ENCODE measurements around the gene COL10A1. TPM values are rescaled to one million over a fixed set of nuclear protein-coding genes. Genes with fewer than 3 reads are reported as not detected.

COL10A1 gene
- total and polyA plus RNA-seq, 10 donors = 0.02 to 3.4 (median 1.1) TPM; not detected in 1

DNA sequence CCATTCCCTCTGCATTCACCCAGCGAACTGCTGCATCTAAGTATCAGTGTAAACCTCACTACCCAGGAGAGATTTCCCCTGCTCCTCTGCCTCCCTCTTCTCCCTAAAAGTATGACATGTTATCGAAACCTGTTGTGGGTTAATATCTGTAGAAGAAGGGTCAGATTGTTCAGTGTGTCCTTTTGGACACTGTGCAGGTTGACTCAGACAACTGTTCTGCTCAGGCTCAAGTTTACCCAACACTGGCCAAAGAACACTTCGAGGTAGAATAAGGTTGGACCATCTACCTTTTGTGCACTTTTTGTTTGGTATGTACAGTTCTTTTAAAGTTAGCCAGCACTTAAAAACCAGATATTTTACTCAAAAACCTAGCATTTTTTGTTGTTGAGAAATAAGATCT lies 20.7 kb downstream of the COL10A1 start:
- intact Hi-C loops (cut with DNase I; ENCODE audit: low total_unique reads) = no loop called here
- no peak for DNase-seq
- Histone ChIP-seq H3K9me3 (no peaks in the 10 kb centered on the region), H3K36me3 (peaks cover 0 to 35% (median 21%) of the 10 kb centered on the region in 6 donors), H3K4me3 (no peak overlapping the region), H3K27me3 (replicated peaks in 1 of 7) (no peaks in the 10 kb centered on the region), H3K27ac (no peak overlapping the region), H3K4me1 (peaks cover 19 to 74% (median 46%) of the 10 kb centered on the region in 6 donors)
- TF ChIP-seq POLR2A (IDR thresholded peaks at IDR 0.05) (no peak), POLR2AphosphoS5 (IDR thresholded peaks at IDR 0.05) (no peak)
- TF ChIP-seq, protein P1, sequence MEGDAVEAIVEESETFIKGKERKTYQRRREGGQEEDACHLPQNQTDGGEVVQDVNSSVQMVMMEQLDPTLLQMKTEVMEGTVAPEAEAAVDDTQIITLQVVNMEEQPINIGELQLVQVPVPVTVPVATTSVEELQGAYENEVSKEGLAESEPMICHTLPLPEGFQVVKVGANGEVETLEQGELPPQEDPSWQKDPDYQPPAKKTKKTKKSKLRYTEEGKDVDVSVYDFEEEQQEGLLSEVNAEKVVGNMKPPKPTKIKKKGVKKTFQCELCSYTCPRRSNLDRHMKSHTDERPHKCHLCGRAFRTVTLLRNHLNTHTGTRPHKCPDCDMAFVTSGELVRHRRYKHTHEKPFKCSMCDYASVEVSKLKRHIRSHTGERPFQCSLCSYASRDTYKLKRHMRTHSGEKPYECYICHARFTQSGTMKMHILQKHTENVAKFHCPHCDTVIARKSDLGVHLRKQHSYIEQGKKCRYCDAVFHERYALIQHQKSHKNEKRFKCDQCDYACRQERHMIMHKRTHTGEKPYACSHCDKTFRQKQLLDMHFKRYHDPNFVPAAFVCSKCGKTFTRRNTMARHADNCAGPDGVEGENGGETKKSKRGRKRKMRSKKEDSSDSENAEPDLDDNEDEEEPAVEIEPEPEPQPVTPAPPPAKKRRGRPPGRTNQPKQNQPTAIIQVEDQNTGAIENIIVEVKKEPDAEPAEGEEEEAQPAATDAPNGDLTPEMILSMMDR (IDR thresholded peaks at IDR 0.05 in 8 of 11, conservative IDR thresholded peaks at IDR 0.05 in 3 of 11) = no peak
- 92 to 99% (median 95%) methylated on average over 3 of the region's 3 CpGs for WGBS, 5 donors

DNA sequence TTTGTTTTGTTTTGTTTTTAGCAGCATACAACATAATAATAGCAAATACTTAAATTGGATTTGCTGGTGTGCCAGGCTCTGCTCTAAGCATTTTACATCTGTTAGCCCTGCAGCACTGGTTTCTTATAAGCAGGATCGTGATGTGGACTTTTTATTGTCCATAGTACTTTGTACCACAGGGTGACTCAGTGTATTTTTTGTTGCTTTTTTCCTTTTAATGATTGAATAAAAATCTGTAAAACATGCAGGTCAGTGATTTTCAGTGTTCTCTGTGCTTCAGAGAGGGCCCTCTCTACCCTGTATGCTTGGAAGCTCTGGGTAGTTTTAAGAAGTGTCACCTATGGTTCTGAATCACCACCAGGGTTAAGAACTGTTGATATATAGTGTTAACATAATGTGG lies 21.3 kb downstream of the COL10A1 start:
- H3K27me3 ChIP-seq (replicated peaks in 1 of 7) = no peaks in the 10 kb centered on the region
- H3K27ac ChIP-seq = no peak overlapping the region
- H3K4me1 ChIP-seq = peaks cover 24 to 80% (median 52%) of the 10 kb centered on the region in 6 donors
- no peaks in the 10 kb centered on the region for H3K9me3 ChIP-seq
- 92 to 100% (median 99%) methylated on average over 1 of the region's 1 CpG for WGBS, 5 donors
- H3K36me3 ChIP-seq = peaks cover 0 to 29% (median 15%) of the 10 kb centered on the region in 6 donors
- TF ChIP-seq POLR2AphosphoS5 (IDR thresholded peaks at IDR 0.05) (no peak), POLR2A (IDR thresholded peaks at IDR 0.05) (no peak)
- TF ChIP-seq, protein P1 (IDR thresholded peaks at IDR 0.05 in 8 of 11, conservative IDR thresholded peaks at IDR 0.05 in 3 of 11) = no peak
- intact Hi-C loops (cut with DNase I; ENCODE audit: low total_unique reads) = no loop called here
- no peak overlapping the region for H3K4me3 ChIP-seq
- DNase-seq = no peak

DNA sequence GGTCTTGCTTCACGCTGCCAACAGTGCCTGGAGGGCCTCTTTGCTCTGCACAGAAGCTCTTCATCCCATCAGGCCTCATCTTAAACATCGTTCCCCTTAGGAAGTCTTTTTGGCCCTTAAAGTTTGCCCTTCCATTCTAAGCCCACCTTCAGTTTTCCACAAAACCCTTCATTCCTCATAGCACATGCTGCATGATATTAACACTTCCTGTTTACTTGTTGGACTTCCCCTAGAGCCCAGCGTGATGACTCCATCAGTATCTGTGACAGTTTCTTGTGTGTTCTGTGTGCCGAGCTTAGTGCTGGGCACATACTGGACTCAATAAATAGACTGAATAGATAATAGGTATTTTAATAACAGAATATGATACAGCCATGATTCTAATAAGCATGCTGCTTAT lies 23.1 kb downstream of the COL10A1 start:
- no peak for DNase-seq
- Histone ChIP-seq H3K27ac (peak overlapping the region in 2 of 8 donors; percentile 0 to 98), H3K36me3 (peaks cover 0 to 12% (median 0%) of the 10 kb centered on the region in 6 donors), H3K27me3 (replicated peaks in 1 of 7) (no peaks in the 10 kb centered on the region), H3K4me3 (peak overlapping the region in 1 of 8 donors; percentile 8), H3K9me3 (no peaks in the 10 kb centered on the region), H3K4me1 (peaks cover 24 to 77% (median 55%) of the 10 kb centered on the region in 6 donors)
- intact Hi-C loops (cut with DNase I; ENCODE audit: low total_unique reads) = no loop called here
- no peak for TF ChIP-seq POLR2AphosphoS5 (IDR thresholded peaks at IDR 0.05)
- no peak for TF ChIP-seq POLR2A (IDR thresholded peaks at IDR 0.05)
- TF ChIP-seq, protein P1 (IDR thresholded peaks at IDR 0.05 in 8 of 11, conservative IDR thresholded peaks at IDR 0.05 in 3 of 11) = no peak
- 59 to 71% (median 63%) methylated on average over 4 of the region's 4 CpGs for WGBS, 5 donors

DNA sequence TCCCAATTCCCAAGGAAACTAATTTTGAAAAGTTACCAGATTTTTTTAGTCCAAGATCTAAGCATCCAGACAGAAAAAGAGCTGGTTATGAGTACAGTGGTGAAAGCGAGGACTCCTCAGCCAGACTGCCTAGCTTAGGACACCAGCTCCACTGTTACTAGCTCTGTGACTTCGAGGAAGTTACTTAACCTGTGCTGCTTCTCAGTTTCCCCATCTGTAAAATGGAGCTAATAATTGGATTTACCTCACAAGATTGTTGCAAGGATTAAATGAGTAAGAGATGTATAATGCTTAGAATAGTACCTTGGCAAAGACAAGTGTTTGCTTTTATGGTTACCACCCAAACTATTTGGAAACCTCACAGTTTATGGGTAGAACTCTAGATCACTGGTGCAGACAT lies 24.1 kb downstream of the COL10A1 start:
- Histone ChIP-seq H3K4me1 (peaks cover 24 to 73% (median 53%) of the 10 kb centered on the region in 6 donors), H3K4me3 (peak overlapping the region; percentile 69 to 92 (median 82)), H3K27me3 (replicated peaks in 1 of 7) (no peaks in the 10 kb centered on the region), H3K36me3 (peaks cover 0 to 3% (median 0%) of the 10 kb centered on the region in 6 donors), H3K9me3 (peaks cover 0 to under 1% (median 0%) of the 10 kb centered on the region in 8 donors), H3K27ac (peak overlapping the region in 7 of 8 donors; percentile 95 to 99 (median 96))
- intact Hi-C loops (cut with DNase I; ENCODE audit: low total_unique reads) = no loop called here
- TF ChIP-seq, protein P1 (IDR thresholded peaks at IDR 0.05 in 8 of 11, conservative IDR thresholded peaks at IDR 0.05 in 3 of 11) = no peak
- TF ChIP-seq POLR2AphosphoS5 (IDR thresholded peaks at IDR 0.05) = no peak
- no peak for TF ChIP-seq POLR2A (IDR thresholded peaks at IDR 0.05)
- no peak for DNase-seq
- 58 to 75% (median 64%) methylated on average over 2 of the region's 2 CpGs for whole genome bisulfite sequencing, 5 donors
